ENCODE data around the gene COX5A.
"Not testable (repeated sequence)": the region's sequence is repeated elsewhere in the genome, so short reads cannot be mapped to it uniquely, and the experiment has no call there.

The COX5A gene

GRCh38 chr15:74955796-74956647 lies 18.1 kb upstream of the COX5A start:
- peak; percentile 88 for DNase-seq (ENCODE audit: low spot score)

- DNase-seq (ENCODE audit: low spot score), result peak; percentile 42
These were observed 17.1 kb upstream of the COX5A start for GRCh38 chr15:74955017-74955416.

- peak; percentile 81 for DNase-seq (ENCODE audit: low spot score)
These were observed 16.6 kb upstream of the COX5A start for GRCh38 chr15:74954515-74954914.

GRCh38 chr15:74951006-74951405 lies 13.1 kb upstream of the COX5A start:
- DNase-seq (ENCODE audit: low spot score), result no peak

GRCh38 chr15:74950078-74950908 lies 12.4 kb upstream of the COX5A start:
- peak; percentile 67 for DNase-seq (ENCODE audit: low spot score)

- peak; percentile 55 for DNase-seq (ENCODE audit: low spot score)
These were observed 642 bp downstream of the COX5A start for GRCh38 chr15:74937272-74937589.

GRCh38 chr15:74935193-74935592 lies 2.7 kb downstream of the COX5A start:
- DNase-seq (ENCODE audit: low spot score), result not testable (repeated sequence)

GRCh38 chr15:74933573-74933972 lies 4.3 kb downstream of the COX5A start:
- no peak for DNase-seq (ENCODE audit: low spot score)

GRCh38 chr15:74928771-74929198 lies 9.1 kb downstream of the COX5A start:
- DNase-seq (ENCODE audit: low spot score), result no peak

- no peak for DNase-seq (ENCODE audit: low spot score)
These were observed 13.3 kb downstream of the COX5A start for GRCh38 chr15:74924525-74924924.

GRCh38 chr15:74920456-74920855 lies 17.4 kb downstream of the COX5A start:
- no peak for DNase-seq (ENCODE audit: low spot score)

- DNase-seq (ENCODE audit: low spot score), result no peak
These were observed 20.2 kb downstream of the COX5A start for GRCh38 chr15:74917676-74918075.

- DNase-seq (ENCODE audit: low spot score), result not testable (repeated sequence)
These were observed 24.1 kb downstream of the COX5A start for GRCh38 chr15:74913799-74914198.

- DNase-seq (ENCODE audit: low spot score), result no peak
These were observed 24.8 kb downstream of the COX5A start for GRCh38 chr15:74913041-74913440.

GRCh38 chr15:74908635-74909034 lies 29.2 kb downstream of the COX5A start:
- DNase-seq (ENCODE audit: low spot score), result no peak

GRCh38 chr15:74907163-74907870 lies 30.6 kb downstream of the COX5A start:
- peak; percentile 30 for DNase-seq (ENCODE audit: low spot score)

GRCh38 chr15:74906450-74907162 lies 31.3 kb downstream of the COX5A start, which contains the start of gene FAM219B:
Gene FAM219B (minus strand): TSS chr15:74906851. CDS start chr15:74906800, 51 bp downstream.
- DNase-seq (ENCODE audit: low spot score), result peak; percentile 90

- DNase-seq (ENCODE audit: low spot score), result peak; percentile 32
These were observed 31.8 kb downstream of the COX5A start for GRCh38 chr15:74906067-74906449.

- DNase-seq (ENCODE audit: low spot score), result no peak
These were observed 33.6 kb downstream of the COX5A start for GRCh38 chr15:74904190-74904805.

GRCh38 chr15:74903676-74904075 lies 34.2 kb downstream of the COX5A start:
- DNase-seq (ENCODE audit: low spot score), result no peak
